Smooth muscle cell of the umbilical artery (primary cell): ENCODE results near the gene RPS13. TPM values are rescaled to one million over a fixed set of nuclear protein-coding genes. Genes with fewer than 3 reads are reported as not detected.

Experiments
- total RNA-seq: library from RNA; depleted of rRNA; stranded (reverse); fragments of >200 nt; gene quantifications from 2 replicates; pipeline ENCODE4 v1.2.3, GENCODE V29; 2014

Gene RPS13
- 400 and 792 TPM in 2 replicates for total RNA-seq

GRCh38 chr11:17077520-17078401, at the start of gene RPS13:
Gene RPS13 (minus strand): TSS chr11:17077667. CDS start chr11:17077641, 26 bp downstream.

Other genes starting within 250 kb of the RPS13 start
- 0.18 and 0.30 TPM in 2 replicates for gene PLEKHA7, start 63.3 kb downstream of the RPS13 start, total RNA-seq
- gene PIK3C2A, start 130.3 kb upstream of the RPS13 start, total RNA-seq = 88.5 and 110 TPM in 2 replicates
- 131 and 216 TPM in 2 replicates for gene NUCB2, start 199.1 kb upstream of the RPS13 start, total RNA-seq